Natural killer cell (primary cell): ENCODE data around the gene CNOT3. TPM values are rescaled to one million over a fixed set of nuclear protein-coding genes. Genes with fewer than 3 reads are reported as not detected.

Experiments used
- ATAC-seq, 3 donors: fragments of 150-1000 bp in 2 of 3; fragments of 200-7000 bp in 1 of 3; cut with Tn5 transposase; 1 replicate in 1 of 3; 2 replicates in 2 of 3; pipeline ENCODE4 v1.10.0; 2021; ENCODE audit warnings: mild to moderate bottlenecking in 2 of 3, moderate library complexity in 2 of 3
- DNase-seq, 2 donors: peaks; one replicate each; pipeline versions ENCODE4 v3.0.0 to v3.0.0-alpha.2; 2013 to 2021; ENCODE audit warnings: mixed read lengths in 1 of 2
- H3K27ac ChIP-seq: one replicate; pipeline ENCODE4 v1.5.1; 2013; ENCODE audit warnings: mild to moderate bottlenecking, low read length
- H3K27me3 ChIP-seq: one replicate; pipeline ENCODE4 v1.6.1; 2013; ENCODE audit warnings: low read length; ENCODE audit not compliant: control insufficient read depth, insufficient read depth
- H3K36me3 ChIP-seq: one replicate; pipeline ENCODE4 v1.6.1; 2013; ENCODE audit warnings: low read length; ENCODE audit not compliant: control insufficient read depth, insufficient read depth
- H3K4me1 ChIP-seq: one replicate; pipeline ENCODE4 v1.6.1; 2013; ENCODE audit warnings: low read length; ENCODE audit not compliant: control insufficient read depth, insufficient read depth
- H3K4me3 ChIP-seq: one replicate; pipeline ENCODE4 v1.5.1; 2013; ENCODE audit warnings: low read length
- H3K9me3 ChIP-seq: one replicate; pipeline ENCODE4 v1.6.1; 2013; ENCODE audit warnings: low read length; ENCODE audit not compliant: control insufficient read depth, insufficient read depth
- H3K27ac Mint-ChIP-seq, 2 donors: one replicate each; pipeline ENCODE4 v1.8.0; 2022; ENCODE audit warnings: mild to moderate bottlenecking in 2 of 2, mixed read lengths in 2 of 2, moderate library complexity in 1 of 2
- H3K27me3 Mint-ChIP-seq, 2 donors: one replicate each; pipeline ENCODE4 v1.8.0; 2022; ENCODE audit warnings: low read depth in 2 of 2, mixed read lengths in 2 of 2
- H3K36me3 Mint-ChIP-seq: one replicate; pipeline ENCODE4 v1.8.0; 2022; ENCODE audit warnings: mixed read lengths
- H3K4me1 Mint-ChIP-seq, 2 donors: one replicate each; pipeline ENCODE4 v1.8.0; 2022; ENCODE audit warnings: mixed read lengths in 2 of 2
- H3K4me3 Mint-ChIP-seq: one replicate; pipeline ENCODE4 v1.8.0; 2022; ENCODE audit warnings: mild to moderate bottlenecking, moderate library complexity, mixed read lengths
- H3K9me3 Mint-ChIP-seq, 2 donors: one replicate each; pipeline ENCODE4 v1.8.0; 2022; ENCODE audit warnings: mixed read lengths in 2 of 2
- WGBS: methylation state at CpG from one replicate; pipeline ENCODE4 v1.1.7; 2013; ENCODE audit warnings: missing lambda C conversion rate; ENCODE audit not compliant: insufficient coverage; 5-methylcytosine and 5-hydroxymethylcytosine counted together
- intact Hi-C: fragments of 100-400 bp; cut with micrococcal nuclease; formaldehyde crosslinking; loops from one replicate; pipeline ENCODE4 v1.14.2; 2022
- total RNA-seq, 4 donors: library from RNA; stranded (reverse); fragments of 120-200 nt in 1 of 4; gene quantifications; one replicate each; pipeline versions ENCODE4 v1.2.3 to v1.2.4, GENCODE V29; 2013 to 2022
- TF ChIP-seq, protein P1 (sequence below): fragments of 200-600 bp; IDR thresholded peaks from one replicate; pipeline ENCODE4 v1.8.0; 2022; ENCODE audit warnings: antibody characterized with exemption

CNOT3 gene
- total RNA-seq, 3 donors from 2014 or later (not counting 1 experiment from before 2014, with no cell fraction given) = 46.3 to 73.9 (median 51.7) TPM

DNA sequence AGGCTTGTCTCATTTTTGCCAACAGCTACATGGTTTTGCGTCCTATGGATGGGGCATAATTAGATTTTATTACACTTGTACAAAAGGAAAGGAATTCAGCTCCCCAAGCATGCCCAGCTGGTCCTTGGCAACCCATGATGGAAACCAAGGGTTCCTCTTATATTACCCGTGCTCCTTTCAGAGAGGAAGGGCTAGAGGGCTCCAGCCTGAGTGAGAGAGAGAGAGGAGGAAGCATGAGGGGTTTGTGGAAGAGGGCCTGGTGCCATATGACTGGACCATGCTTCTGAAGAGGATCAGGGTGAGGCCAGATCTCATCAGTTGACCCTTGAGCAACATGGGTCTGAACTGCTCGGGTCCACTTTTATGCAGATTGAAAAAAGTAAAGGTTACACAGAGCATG is 59.6 kb downstream of the CNOT3 start:
- Mint-ChIP-seq H3K4me3 (no peak overlapping the region), H3K27me3 (no peaks in the 10 kb centered on the region), H3K36me3 (no peaks in the 10 kb centered on the region), H3K4me1 (peaks cover 23 to 33% of the 10 kb centered on the region in 2 donors), H3K9me3 (no peaks in the 10 kb centered on the region), H3K27ac (no peak overlapping the region)
- Histone ChIP-seq H3K4me3 (no peak overlapping the region), H3K27ac (no peak overlapping the region), H3K9me3 (no peaks in the 10 kb centered on the region), H3K4me1 (peaks cover 23% of the 10 kb centered on the region), H3K36me3 (peaks cover 15% of the 10 kb centered on the region), H3K27me3 (no peaks in the 10 kb centered on the region)
- WGBS = 90% methylated on average over 3 of the region's 3 CpGs
- DNase-seq (no peak), ATAC-seq (no peak)
- intact Hi-C loops = loop anchor here (10.0 kb wide), 1 partner anchor 1458 kb away; the partner anchor contains the start of gene U2AF2
- TF ChIP-seq, protein P1, sequence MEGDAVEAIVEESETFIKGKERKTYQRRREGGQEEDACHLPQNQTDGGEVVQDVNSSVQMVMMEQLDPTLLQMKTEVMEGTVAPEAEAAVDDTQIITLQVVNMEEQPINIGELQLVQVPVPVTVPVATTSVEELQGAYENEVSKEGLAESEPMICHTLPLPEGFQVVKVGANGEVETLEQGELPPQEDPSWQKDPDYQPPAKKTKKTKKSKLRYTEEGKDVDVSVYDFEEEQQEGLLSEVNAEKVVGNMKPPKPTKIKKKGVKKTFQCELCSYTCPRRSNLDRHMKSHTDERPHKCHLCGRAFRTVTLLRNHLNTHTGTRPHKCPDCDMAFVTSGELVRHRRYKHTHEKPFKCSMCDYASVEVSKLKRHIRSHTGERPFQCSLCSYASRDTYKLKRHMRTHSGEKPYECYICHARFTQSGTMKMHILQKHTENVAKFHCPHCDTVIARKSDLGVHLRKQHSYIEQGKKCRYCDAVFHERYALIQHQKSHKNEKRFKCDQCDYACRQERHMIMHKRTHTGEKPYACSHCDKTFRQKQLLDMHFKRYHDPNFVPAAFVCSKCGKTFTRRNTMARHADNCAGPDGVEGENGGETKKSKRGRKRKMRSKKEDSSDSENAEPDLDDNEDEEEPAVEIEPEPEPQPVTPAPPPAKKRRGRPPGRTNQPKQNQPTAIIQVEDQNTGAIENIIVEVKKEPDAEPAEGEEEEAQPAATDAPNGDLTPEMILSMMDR = no peak

DNA sequence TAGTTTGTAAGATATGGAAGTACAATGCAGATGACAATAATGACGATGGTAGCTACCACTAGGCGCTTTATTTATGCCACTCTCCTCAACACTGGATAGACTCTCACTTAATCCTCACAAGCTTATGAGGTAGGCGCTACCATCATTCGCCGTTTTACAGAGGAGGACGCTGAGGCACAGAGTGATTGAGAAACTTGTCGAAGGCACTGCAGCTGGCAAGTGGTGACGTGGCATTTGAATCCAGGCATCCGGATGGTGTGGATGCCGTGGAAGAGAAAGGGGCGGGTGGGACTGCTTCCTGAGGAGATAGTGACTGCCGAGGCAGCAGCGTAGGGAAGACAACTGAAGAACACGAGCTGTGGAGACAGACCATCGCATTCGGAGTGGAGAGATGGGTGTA is 61.8 kb downstream of the CNOT3 start:
- TF ChIP-seq, protein P1 = no peak
- H3K36me3 Mint-ChIP-seq = no peaks in the 10 kb centered on the region
- WGBS = 98% methylated on average over 13 of the region's 16 CpGs
- no peaks in the 10 kb centered on the region for H3K27me3 Mint-ChIP-seq
- peaks cover 34 to 35% of the 10 kb centered on the region in 2 donors for H3K4me1 Mint-ChIP-seq
- H3K4me1 ChIP-seq = peaks cover 37% of the 10 kb centered on the region
- no peaks in the 10 kb centered on the region for H3K9me3 ChIP-seq
- peaks cover 27% of the 10 kb centered on the region for H3K36me3 ChIP-seq
- ATAC-seq (no peak), DNase-seq (no peak)
- no peaks in the 10 kb centered on the region for H3K9me3 Mint-ChIP-seq
- H3K27ac Mint-ChIP-seq = peak overlapping the region; percentile 59 to 100
- intact Hi-C loops = loop anchor here (10.0 kb wide), 1 partner anchor 1455 kb away; the partner anchor contains the start of gene U2AF2
- H3K27me3 ChIP-seq = no peaks in the 10 kb centered on the region
- H3K4me3 ChIP-seq = no peak overlapping the region
- peak overlapping the region; percentile 100 for H3K4me3 Mint-ChIP-seq
- no peak overlapping the region for H3K27ac ChIP-seq

DNA sequence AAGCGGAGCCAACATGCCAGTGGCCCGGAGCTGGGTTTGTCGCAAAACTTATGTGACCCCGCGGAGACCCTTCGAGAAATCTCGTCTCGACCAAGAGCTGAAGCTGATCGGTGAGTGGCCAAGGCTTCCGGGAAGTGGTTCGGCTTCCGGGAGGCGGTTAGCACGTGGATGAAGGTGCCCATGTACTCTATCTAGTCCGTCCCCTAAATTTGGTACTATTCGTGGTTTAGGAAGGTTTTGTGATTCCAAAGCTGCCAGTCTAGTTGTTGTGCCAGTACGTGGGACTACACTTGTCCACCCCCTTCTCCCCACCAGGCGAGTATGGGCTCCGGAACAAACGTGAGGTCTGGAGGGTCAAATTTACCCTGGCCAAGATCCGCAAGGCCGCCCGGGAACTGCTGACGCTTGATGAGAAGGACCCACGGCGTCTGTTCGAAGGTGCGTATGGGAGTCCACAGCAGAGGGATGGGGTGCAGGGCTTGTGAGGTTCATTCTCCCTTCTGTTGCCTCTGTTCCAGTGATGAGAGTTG is 63.7 kb downstream of the CNOT3 start:
- H3K9me3 ChIP-seq = no peaks in the 10 kb centered on the region
- peaks cover 38 to 45% of the 10 kb centered on the region in 2 donors for H3K4me1 Mint-ChIP-seq
- intact Hi-C loops = loop anchor here (1.0 kb wide), 1 partner anchor 9 kb away; no protein-coding TSS in a partner anchor
- ATAC-seq (peak; percentile 1 to 67 (median 58)), DNase-seq (no peak)
- H3K4me1 ChIP-seq = peaks cover 44% of the 10 kb centered on the region
- H3K9me3 Mint-ChIP-seq = no peaks in the 10 kb centered on the region
- TF ChIP-seq, protein P1 = no peak
- WGBS = 6% methylated on average over 26 of the region's 28 CpGs
- peak overlapping the region; percentile 95 for H3K27ac ChIP-seq
- no peaks in the 10 kb centered on the region for H3K36me3 Mint-ChIP-seq
- peak overlapping the region; percentile 100 for H3K4me3 Mint-ChIP-seq
- peaks cover 44% of the 10 kb centered on the region for H3K36me3 ChIP-seq
- peak overlapping the region; percentile 88 for H3K4me3 ChIP-seq
- H3K27me3 ChIP-seq = no peaks in the 10 kb centered on the region
- no peaks in the 10 kb centered on the region for H3K27me3 Mint-ChIP-seq
- H3K27ac Mint-ChIP-seq = peak overlapping the region; percentile 97 to 100

DNA sequence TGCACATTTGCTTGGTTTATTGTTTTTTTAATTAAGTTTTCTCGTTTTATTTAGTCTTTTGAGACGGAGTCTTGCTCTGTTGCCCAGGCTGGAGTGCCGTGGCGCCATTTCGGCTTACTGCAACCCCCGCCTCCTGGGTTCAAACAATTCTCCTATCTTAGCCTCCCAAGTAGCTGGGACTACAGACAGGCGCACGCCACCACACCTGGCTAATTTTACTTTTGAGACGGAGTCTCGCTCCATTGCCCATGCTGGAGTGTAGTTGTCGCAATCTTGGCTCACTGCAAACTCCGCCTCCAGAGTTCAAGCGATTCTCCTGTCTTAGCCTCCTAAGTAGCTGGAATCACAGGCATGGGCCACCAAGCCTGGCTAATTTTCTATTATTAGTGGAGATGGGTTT is 64.4 kb downstream of the CNOT3 start:
- Mint-ChIP-seq H3K27ac (peak overlapping the region; percentile 97 to 100), H3K27me3 (no peaks in the 10 kb centered on the region), H3K36me3 (no peaks in the 10 kb centered on the region), H3K4me1 (peaks cover 38 to 45% of the 10 kb centered on the region in 2 donors), H3K4me3 (peak overlapping the region; percentile 100), H3K9me3 (no peaks in the 10 kb centered on the region)
- H3K27me3 ChIP-seq = no peaks in the 10 kb centered on the region
- intact Hi-C loops = loop anchor here (1.0 kb wide), 1 partner anchor 8 kb away; no protein-coding TSS in a partner anchor
- H3K27ac ChIP-seq = peak overlapping the region; percentile 95
- ATAC-seq (no peak), DNase-seq (no peak)
- peaks cover 52% of the 10 kb centered on the region for H3K36me3 ChIP-seq
- TF ChIP-seq, protein P1 = no peak
- peaks cover 51% of the 10 kb centered on the region for H3K4me1 ChIP-seq
- H3K9me3 ChIP-seq = no peaks in the 10 kb centered on the region
- 70% methylated on average over 13 of the region's 13 CpGs for WGBS
- no peak overlapping the region for H3K4me3 ChIP-seq
